HG02571 (cell line): Measurements from ENCODE around the gene PLCE1.

Experiments used
- ATAC-seq: cut with Tn5 transposase; IDR thresholded peaks from one replicate; pipeline ENCODE4 v1.9.1; 2021; ENCODE audit warnings: mild to moderate bottlenecking, moderate library complexity; ENCODE audit not compliant: unreplicated experiment

The PLCE1 gene

DNA sequence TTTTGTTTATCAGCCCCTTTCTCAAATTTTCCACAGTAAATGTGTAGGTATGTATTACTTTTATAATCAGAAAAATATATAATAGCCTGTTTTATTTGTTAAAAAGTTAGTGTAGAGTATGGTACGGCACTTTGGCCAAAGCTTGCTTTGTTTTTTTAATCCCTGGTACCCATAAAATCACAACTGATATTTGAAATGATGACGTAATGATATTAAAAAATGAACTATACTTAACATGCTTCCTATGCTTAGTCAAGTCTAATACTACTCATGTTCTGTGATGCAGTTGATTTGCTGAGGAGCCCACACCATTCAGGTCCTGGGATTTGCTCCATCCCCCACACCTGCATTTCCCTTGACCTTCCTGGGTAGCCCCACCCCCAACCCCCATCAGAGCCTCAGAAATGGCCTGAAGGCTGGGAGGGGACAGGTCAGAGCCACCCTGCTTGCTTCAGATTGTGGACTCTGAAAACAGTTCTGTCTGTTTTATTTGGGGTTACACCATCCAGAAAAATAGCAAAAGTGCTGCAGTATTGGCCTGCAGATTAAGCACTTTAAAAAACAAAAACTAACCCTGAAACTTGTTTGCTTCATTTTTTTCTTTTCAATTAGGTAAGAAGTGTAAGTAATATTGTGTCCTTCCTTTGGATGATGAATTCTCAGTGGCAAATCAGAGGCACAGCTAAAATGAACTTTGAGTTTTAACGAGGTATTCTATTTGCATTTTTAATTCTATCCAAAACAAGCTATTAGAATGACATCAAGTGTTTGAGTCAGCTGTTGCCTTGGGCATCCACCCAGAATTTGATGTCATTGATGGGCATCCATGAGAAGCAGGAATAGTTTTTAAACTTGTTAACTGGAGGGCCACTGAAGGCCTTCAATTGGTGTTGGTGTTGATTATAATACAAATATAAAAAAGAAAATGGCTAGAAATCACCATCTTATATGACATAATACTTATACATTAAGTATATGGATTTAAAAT, 23.3 kb downstream of the PLCE1 start:
- no peak for ATAC-seq

DNA sequence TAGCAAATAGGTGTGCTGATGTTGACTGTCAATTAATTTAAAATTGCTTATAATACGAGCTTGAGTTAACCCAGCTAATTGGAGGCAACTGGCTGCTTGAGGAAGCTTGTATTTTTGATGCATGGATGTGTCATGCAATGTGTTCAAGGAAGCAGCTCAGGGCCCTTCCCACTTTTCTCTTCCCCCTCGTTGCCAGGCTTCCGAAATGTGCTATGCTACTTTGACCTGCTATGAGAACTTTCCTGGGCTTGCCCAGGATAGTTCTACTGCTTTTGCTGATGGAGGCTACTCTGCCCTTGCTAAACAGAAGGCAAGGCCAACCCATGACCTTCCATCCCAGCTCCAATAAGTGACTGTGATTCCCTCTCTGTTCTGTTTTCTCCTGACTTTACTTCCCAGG, 24.4 kb downstream of the PLCE1 start:
- no peak for ATAC-seq

DNA sequence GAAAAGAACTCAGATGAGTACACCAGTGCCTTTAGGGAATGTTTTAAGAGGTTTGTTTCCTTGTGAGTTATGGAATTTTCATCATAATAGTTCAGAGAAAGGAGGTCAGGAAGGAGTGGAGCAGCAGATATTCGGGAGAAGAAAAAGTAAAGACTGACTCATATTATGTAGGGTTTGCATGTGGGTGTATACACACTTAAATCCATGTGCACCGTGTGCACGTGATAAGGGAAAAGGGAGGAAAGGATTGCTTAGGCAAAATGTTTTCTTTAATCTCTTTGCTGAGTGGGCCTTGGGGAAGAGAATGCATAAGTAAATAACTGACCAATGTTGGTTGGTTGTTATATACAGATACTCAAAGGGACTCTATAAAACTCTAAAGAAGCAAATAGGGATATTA, 30.2 kb downstream of the PLCE1 start:
- no peak for ATAC-seq

DNA sequence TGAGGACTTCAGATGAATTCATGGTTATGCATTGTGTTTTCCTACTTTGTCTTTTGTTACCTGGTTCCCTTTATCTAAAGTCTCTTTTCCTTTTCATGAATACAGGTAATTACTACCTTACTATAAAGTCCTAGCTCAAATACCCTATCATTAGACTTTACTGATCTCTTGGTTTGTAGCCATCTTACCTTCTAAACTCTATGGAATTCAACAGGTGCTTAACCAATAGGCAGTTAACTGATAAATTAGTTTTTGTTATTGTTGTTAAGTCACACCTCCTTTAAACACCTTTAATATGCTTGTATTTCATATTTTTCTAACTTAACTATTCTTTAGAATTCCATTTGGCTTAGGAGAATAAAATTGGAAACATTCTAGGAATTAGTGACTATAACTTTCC, 30.7 kb downstream of the PLCE1 start:
- no peak for ATAC-seq

DNA sequence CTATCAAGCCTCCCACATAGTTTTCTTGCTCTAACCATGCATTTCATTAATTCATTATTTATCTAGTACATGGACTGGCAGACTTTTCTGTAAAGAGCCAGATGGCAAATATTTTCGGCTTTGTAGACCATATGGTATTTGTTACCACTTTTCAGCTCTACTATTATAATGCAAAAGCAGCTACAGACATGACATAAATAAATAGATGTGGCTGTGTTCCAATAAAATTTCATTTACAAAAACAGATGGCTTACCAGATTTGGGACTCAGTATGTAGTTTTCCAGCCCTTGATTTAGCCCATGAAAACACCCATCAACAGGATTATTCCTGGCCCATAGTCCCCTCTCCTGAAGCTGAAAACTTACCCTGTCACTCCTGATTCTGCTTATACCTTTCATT, 32.1 kb downstream of the PLCE1 start:
- no peak for ATAC-seq

DNA sequence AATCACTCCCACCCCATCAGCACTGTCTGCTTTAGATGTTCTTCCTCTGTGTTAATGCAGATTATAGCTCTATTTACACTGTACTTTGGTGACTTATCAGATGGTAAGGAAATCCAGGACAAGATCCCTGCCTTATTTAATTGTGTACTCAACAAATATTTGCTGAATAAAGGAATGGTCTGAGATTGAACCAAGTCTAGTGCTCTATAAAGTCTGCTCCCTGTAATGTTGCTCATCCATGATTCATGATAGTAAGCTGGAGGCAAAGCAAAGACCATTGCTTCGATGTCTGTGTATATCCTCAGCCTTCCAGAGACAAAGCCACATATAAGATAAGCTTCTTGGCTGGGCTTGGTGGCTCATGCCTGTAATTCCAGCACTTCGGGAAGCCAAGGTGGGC, 33.5 kb downstream of the PLCE1 start:
- ATAC-seq = no peak

DNA sequence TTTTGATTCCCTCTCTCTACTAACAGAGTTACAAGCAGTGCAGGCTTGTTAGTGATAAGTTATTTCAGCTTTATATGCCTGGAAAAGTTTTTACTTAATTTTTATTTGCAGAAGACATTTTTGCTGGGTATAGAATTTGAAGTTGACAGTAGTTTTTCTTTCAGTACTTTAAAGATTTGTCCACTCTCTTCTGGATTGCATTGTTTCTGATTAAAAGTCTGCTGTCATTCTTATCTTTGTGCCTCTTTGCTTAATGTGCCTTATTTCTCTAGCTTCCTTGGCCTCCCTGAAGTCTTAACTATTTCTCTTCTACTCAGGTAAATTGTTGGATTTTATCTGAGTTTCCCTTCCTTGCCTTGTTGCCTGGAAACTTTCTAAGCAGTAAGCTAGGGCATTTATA, 36.2 kb downstream of the PLCE1 start:
- no peak for ATAC-seq

DNA sequence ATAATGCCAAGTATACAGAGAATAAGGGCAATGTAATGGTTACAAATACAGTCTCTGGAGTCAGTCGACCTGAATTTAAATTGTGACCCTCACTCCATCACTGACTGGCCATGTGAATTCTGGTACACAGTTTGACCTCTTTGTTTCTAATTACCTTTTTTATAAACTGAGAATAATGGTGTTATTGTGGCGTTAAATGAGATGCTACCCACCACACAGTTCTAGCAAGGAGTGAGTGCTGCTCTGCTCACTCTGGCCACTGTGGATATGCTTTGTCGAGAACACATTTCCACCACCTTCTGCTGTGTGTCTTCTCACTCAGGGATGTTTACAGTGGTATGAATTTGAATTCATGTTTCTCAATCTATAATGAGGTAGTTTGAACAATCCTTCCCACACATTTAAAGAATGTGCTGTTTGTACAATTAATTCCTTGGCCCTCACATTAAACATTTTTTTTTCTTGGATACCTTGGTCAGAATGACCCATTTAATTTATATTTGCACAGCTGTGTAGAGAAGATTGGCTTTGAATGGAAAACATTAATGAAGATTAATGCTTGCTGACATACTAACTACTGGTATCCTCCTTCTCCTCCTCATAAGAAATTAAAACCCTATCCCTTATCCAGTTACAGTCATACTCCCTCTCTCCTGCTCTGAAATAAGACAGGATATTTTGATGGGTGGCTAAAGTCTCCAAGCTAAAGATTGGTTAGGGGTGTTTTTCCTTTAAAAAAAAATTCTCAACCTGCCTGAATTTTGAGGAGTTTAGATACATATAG, 42.4 kb downstream of the PLCE1 start:
- no peak for ATAC-seq

DNA sequence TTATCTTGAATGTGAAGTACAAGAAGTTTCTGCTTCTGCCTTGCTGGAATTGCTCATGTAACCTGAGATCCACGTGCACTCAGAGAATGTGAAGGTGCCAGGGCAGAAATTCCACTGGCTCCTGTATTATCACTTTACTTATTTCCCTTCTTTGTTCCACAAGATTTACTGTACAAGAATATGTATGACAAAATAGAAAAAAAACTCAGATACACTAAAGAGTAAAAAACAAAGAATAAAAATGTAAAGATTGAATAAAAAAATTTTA, 43.0 kb downstream of the PLCE1 start:
- no peak for ATAC-seq

DNA sequence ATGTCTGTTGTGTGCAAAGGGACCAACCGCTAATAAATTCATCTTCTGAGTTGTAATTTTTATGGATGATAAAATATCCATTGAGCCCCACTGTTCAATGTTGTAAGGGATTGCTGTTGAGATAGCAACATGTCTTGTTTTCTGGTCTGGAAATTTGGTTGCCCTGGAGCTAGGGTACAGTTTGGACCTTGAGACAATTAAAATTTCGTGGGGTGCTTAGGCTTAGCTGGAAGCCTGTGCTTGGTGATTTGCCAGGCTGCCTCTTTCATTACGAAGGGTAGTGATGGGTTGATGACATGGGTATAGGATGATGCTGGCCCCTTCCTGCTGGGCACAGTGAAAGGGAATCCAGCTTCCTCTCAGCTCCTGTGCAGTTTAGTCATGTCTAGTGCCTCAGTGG, 43.6 kb downstream of the PLCE1 start:
- ATAC-seq = no peak

DNA sequence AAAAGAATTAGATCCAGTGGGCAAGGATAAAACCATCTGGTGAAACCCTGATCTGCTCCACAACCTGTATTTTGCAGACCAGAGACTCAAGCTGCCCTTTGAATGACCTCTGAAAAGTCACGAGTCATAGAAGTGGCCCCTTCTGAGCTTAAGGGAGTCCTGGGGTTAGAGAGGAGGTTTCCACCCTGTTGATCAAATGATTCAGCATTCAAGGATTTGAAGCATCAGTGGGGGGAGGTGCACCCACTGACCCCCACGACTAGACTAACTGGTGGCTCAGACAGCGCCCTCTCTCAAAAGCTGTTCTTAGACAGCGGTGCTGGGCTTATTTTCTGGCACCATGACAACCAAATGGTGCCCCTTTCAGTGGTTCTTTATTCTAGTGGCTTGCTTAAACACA, 44.3 kb downstream of the PLCE1 start:
- ATAC-seq = no peak

DNA sequence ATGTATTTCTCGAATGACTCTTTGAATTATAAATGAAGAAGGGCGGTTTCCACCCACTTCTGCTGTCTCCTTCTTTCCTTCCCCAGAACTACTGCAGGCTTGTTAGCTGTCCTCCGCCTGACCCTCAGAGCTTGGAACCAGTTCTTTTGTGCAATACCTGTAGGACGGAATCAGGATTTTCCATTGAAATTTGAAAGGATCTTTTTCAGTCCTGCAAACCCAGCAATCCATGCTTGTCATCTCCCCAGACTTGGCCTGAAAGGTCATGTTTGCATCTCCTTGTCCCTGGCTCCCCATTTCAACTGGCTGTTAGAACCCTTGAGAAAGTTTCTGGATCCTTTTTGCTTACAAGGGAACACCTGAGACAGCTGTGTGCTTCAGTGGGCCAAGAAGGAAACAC, 47.5 kb downstream of the PLCE1 start:
- no peak for ATAC-seq

DNA sequence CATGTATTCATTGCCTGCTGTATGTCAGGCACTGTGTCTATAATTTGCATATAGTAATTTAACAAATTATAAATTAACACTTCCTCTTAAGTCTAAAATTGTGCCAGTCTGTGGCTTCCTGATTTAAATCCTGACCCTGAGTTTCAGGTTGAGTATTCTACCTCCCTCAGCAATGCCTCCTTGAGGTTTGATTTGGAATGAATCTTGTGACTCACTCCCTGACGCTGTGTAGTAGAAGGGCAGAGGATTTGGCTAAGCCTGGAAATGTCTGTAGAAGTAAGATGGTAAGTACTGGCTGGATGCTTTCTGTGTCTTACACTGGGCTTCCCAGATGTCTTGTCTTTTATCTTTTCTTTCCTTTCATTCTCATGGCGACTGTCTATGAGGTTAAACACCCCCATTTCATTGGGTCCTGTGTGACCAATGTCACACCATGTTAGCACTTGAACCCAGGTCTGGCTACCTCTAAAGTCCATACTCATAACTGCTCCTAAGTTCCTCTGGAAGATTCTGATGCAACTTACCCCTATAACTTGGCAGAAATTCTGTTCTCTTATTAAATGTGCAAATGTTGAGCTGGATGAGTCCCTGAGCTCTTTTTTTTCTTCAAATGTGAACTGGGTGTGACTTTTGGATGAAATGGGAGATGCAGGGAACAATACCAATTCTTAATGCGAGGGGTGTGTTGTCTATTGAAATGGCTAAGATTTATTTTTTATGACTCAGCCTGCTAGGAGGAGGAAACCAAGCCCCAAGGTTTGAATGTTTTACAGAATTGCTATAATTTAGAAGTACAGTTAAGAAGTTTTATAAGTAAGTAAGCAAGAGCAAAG, 48.5 kb downstream of the PLCE1 start:
- no peak for ATAC-seq

DNA sequence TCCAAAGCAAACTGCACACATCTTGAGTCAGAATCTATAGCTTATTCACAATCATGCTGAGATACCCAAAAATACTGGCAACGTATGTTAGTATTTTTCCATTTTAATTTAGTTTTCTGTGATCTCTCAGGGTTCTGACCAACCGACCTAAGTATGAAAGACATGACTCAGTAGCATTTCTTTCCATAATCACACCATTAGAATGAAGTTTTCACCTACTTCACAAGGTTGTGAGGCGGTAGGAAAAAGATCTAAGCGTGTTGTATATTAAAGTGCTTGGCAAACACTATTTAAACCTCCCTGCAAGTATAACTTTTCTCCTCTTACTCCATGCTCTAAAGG, 49.1 kb downstream of the PLCE1 start:
- no peak for ATAC-seq
